MM.1S (cell line): Measurements from ENCODE around the gene TSPAN5.

ENCODE experiments used
- DNase-seq: peaks from one replicate; pipeline ENCODE4 v3.0.0-alpha.2; 2015
- H2AFZ ChIP-seq: fragments of 300-600 bp; sonication (generic); 2 replicates; pipeline ENCODE4 v1.6.0; 2016; ENCODE audit warnings: antibody characterized with exemption, low read length
- H3F3A ChIP-seq: fragments of 300-600 bp; sonication (generic); 2 replicates; pipeline ENCODE4 v1.6.1; 2016; ENCODE audit warnings: mild to moderate bottlenecking, antibody characterized with exemption, low read length, moderate library complexity, mixed read lengths; ENCODE audit not compliant: insufficient read depth
- H3K27ac ChIP-seq: fragments of 300-600 bp; sonication (generic); 2 replicates; pipeline ENCODE4 v1.5.1; 2016; ENCODE audit warnings: mild to moderate bottlenecking, low read length
- H3K27me3 ChIP-seq: fragments of 300-600 bp; sonication (generic); replicated peaks from 2 replicates; pipeline ENCODE4 v1.6.0; 2016; ENCODE audit warnings: low read length; ENCODE audit not compliant: insufficient read depth
- H3K36me3 ChIP-seq: fragments of 300-600 bp; sonication (generic); replicated peaks from 2 replicates; pipeline ENCODE4 v1.6.1; 2016; ENCODE audit warnings: mild to moderate bottlenecking, low read length, mixed read lengths; ENCODE audit not compliant: insufficient read depth
- H3K4me1 ChIP-seq: fragments of 300-600 bp; sonication (generic); 2 replicates; pipeline ENCODE4 v1.6.1; 2016; ENCODE audit warnings: low read length, mixed read lengths
- H3K4me2 ChIP-seq: fragments of 300-600 bp; sonication (generic); 2 replicates; pipeline ENCODE4 v1.6.0; 2016; ENCODE audit warnings: low read depth, low read length
- H3K4me3 ChIP-seq: fragments of 300-600 bp; sonication (generic); 2 replicates; pipeline ENCODE4 v1.5.1; 2016; ENCODE audit warnings: low read length, mixed read lengths
- H3K79me2 ChIP-seq: fragments of 300-600 bp; sonication (generic); 2 replicates; pipeline ENCODE4 v1.6.1; 2016; ENCODE audit warnings: mixed run types, low read length, mixed read lengths
- H3K9ac ChIP-seq: fragments of 300-600 bp; sonication (generic); 2 replicates; pipeline ENCODE4 v1.6.1; 2016; ENCODE audit warnings: low read length, mixed read lengths
- H3K9me2 ChIP-seq: fragments of 300-600 bp; sonication (generic); replicated peaks from 2 replicates; pipeline ENCODE4 v1.6.1; 2016; ENCODE audit warnings: mild to moderate bottlenecking, low read length, mixed read lengths; ENCODE audit not compliant: insufficient read depth
- H3K9me3 ChIP-seq: fragments of 300-600 bp; sonication (generic); replicated peaks from 2 replicates; pipeline ENCODE4 v1.6.1; 2016; ENCODE audit warnings: mild to moderate bottlenecking, low read length, mixed read lengths; ENCODE audit not compliant: insufficient read depth
- H4K20me1 ChIP-seq: fragments of 300-600 bp; sonication (generic); 2 replicates; pipeline ENCODE4 v1.6.1; 2016; ENCODE audit warnings: mild to moderate bottlenecking, low read length, moderate library complexity, mixed read lengths; ENCODE audit not compliant: insufficient read depth
- CTCF ChIP-seq: fragments of 300-600 bp; sonication (generic); IDR thresholded peaks from 2 replicates; pipeline ENCODE4 v1.5.1; 2016; ENCODE audit warnings: antibody characterized with exemption, low read length, mixed read lengths
- EZH2 ChIP-seq: fragments of 300-600 bp; sonication (generic); optimal IDR thresholded peaks from 2 replicates; pipeline ENCODE3; 2017; ENCODE audit warnings: low read depth, mild to moderate bottlenecking, antibody characterized with exemption, low read length, mixed read lengths
- EZH2phosphoT487 ChIP-seq: fragments of 300-600 bp; sonication (generic); IDR thresholded peaks from 2 replicates; pipeline ENCODE4 v1.6.1; 2018; ENCODE audit warnings: antibody characterized with exemption, low read length

Gene TSPAN5

GRCh38 chr4:98614662-98615061 is 43.7 kb downstream of the TSPAN5 start:
- Histone ChIP-seq H3K4me2 (no peak overlapping the region), H4K20me1 (no peaks in the 10 kb centered on the region), H3K36me3 (no peaks in the 10 kb centered on the region), H3K27ac (no peak overlapping the region), H3K9me2 (no peaks in the 10 kb centered on the region), H3K9ac (no peak overlapping the region), H3K9me3 (no peaks in the 10 kb centered on the region), H3K27me3 (no peaks in the 10 kb centered on the region), H3F3A (no peaks in the 10 kb centered on the region), H3K4me1 (no peaks in the 10 kb centered on the region), H3K4me3 (no peak overlapping the region), H3K79me2 (0 out of 2 replicates have a peak, but pooled peaks cover 4% of the 10 kb centered on the region), H2AFZ (no peak overlapping the region)
- DNase-seq: no peak
- TF ChIP-seq EZH2phosphoT487 (no peak), EZH2 (no peak), CTCF (no peak)

GRCh38 chr4:98614094-98614493 is 44.3 kb downstream of the TSPAN5 start:
- no peaks in the 10 kb centered on the region for H3K9me3 ChIP-seq
- no peaks in the 10 kb centered on the region for H3F3A ChIP-seq
- no peaks in the 10 kb centered on the region for H3K36me3 ChIP-seq
- H2AFZ ChIP-seq: no peak overlapping the region
- no peaks in the 10 kb centered on the region for H4K20me1 ChIP-seq
- TF ChIP-seq EZH2phosphoT487: no peak
- no peak for TF ChIP-seq EZH2
- no peak for TF ChIP-seq CTCF
- H3K4me3 ChIP-seq: no peak overlapping the region
- no peaks in the 10 kb centered on the region for H3K4me1 ChIP-seq
- no peak overlapping the region for H3K4me2 ChIP-seq
- H3K9ac ChIP-seq: no peak overlapping the region
- H3K27me3 ChIP-seq: no peaks in the 10 kb centered on the region
- H3K27ac ChIP-seq: no peak overlapping the region
- 0 out of 2 replicates have a peak, but pooled peaks cover 4% of the 10 kb centered on the region for H3K79me2 ChIP-seq
- no peak for DNase-seq
- H3K9me2 ChIP-seq: no peaks in the 10 kb centered on the region

- Histone ChIP-seq H3K27me3 (no peaks in the 10 kb centered on the region), H3K79me2 (0 out of 2 replicates have a peak, but pooled peaks cover 4% of the 10 kb centered on the region), H3K9me2 (no peaks in the 10 kb centered on the region), H3K4me2 (no peak overlapping the region), H3K4me3 (no peak overlapping the region), H3K9ac (no peak overlapping the region), H3K36me3 (no peaks in the 10 kb centered on the region), H4K20me1 (no peaks in the 10 kb centered on the region), H3K27ac (no peak overlapping the region), H3K4me1 (no peaks in the 10 kb centered on the region), H2AFZ (no peak overlapping the region), H3F3A (no peaks in the 10 kb centered on the region), H3K9me3 (no peaks in the 10 kb centered on the region)
- no peak for DNase-seq
- TF ChIP-seq EZH2phosphoT487 (no peak), EZH2 (no peak), CTCF (no peak)
Measured at GRCh38 chr4:98613453-98614075, 44.8 kb downstream of the TSPAN5 start.
